IPS DF 6.9 (cell line): Measurements from ENCODE around the gene RPL7L1.

Source experiments
- DNase-seq: peaks from one replicate; pipeline ENCODE4 v3.0.0-alpha.2; 2013; ENCODE audit warnings: low read depth, low spot score
- H3K27ac ChIP-seq: one replicate; pipeline ENCODE4 v1.5.1; 2013; ENCODE audit warnings: low read length, control low read depth
- H3K27me3 ChIP-seq: 2 replicates; pipeline ENCODE4 v1.6.1; 2013; ENCODE audit warnings: mild to moderate bottlenecking, low read length; ENCODE audit not compliant: control insufficient read depth, insufficient read depth
- H3K36me3 ChIP-seq: 2 replicates; pipeline ENCODE4 v1.6.1; 2013; ENCODE audit warnings: low read length; ENCODE audit not compliant: control insufficient read depth, insufficient read depth
- H3K4me1 ChIP-seq: 2 replicates; pipeline ENCODE4 v1.6.1; 2013; ENCODE audit warnings: low read length; ENCODE audit not compliant: control insufficient read depth, insufficient read depth
- H3K4me3 ChIP-seq: 2 replicates; pipeline ENCODE4 v1.5.1; 2013; ENCODE audit warnings: mild to moderate bottlenecking, low read length
- H3K9me3 ChIP-seq: 2 replicates; pipeline ENCODE4 v1.6.1; 2013; ENCODE audit warnings: low read length, inconsistent platforms; ENCODE audit not compliant: control insufficient read depth, insufficient read depth
- WGBS: extraction: QIAGEN DNeasy Blood & Tissue Kit; methylation state at CpG from one replicate; pipeline ENCODE4 v1.1.7; 2013; ENCODE audit warnings: mixed read lengths, missing lambda C conversion rate; ENCODE audit not compliant: insufficient read length, insufficient coverage; 5-methylcytosine and 5-hydroxymethylcytosine counted together

Gene RPL7L1

DNA sequence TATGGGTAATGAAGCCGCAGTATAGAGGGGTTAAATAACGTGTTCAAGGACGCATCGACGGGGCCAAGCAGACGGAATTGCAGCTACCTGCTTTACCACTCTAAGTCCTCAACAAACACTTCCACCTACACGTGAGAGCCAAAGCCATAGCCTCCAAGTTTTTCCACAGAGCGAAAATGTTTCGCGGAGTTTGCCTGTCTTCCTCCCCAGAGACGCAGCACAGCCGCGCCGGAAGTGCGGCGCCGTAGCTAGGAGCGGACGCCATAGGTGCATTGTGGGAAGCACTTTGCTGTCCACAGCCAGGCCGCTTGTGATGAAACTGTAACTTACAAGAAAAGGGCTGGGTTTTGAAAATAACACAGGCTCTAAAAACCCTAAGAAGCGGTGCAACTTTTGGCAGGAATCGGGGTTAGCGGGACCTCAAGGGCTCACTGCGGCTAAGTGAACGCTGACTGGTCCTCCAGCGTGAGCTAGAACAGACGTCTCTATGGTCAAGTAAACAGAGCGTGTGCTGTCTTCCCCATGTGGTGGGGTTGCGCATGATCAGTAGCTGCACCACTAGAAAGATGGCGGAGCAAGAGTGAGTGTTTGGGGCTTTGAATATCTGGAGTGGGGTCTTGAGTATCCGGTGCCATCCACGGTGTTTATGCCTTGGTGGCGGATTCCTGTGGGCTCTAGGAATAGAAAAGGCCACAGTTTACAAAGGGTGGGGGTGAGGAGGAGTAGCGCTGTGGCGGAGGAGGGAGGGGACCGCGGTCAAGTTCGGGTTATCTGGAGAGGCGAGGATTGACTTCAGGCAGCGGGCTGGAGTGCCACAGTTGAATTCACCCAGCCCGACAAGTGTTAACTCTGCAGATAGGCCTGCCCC, at the start of gene RPL7L1:
Gene RPL7L1, plus strand, starts transcription at position 245 of the 868 bp plus-strand sequence. Its CDS starts 295 bp downstream, at position 540.
- H3K9me3 ChIP-seq = no peaks in the 10 kb centered on the region
- peaks cover 12% of the 10 kb centered on the region for H3K36me3 ChIP-seq
- WGBS = no CpG with 5 or more reads among the region's 41 CpGs
- DNase-seq = peak; percentile 48
- H3K27ac ChIP-seq = no peak within 1 kb of the TSS
- no peaks in the 10 kb centered on the region for H3K4me1 ChIP-seq
- peak within 1 kb of the TSS; percentile 78; the same call in 1 of the 2 replicates for H3K4me3 ChIP-seq
- H3K27me3 ChIP-seq = no peaks in the 10 kb centered on the region

DNA sequence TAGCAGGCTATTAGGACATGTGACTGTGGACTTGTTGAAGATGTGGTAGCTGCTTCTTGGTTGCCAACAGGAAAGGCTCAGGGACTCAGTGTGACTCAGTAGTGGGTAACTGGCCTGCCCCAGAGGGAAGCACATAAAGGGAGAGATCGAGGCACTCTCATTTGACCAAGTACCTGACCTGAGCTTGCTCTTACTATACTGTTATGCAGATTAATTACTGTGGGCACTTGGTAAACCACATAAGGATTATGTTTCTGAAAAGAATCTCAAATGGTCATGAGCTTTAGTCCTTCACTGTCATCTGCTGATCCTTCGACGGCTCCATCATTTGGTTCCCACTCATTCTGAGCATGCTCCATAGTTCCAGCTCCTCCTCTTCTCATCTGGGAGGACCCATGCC, 48.2 kb upstream of the RPL7L1 start:
- H3K27me3 ChIP-seq = no peaks in the 10 kb centered on the region
- DNase-seq = no peak
- no peaks in the 10 kb centered on the region for H3K4me1 ChIP-seq
- H3K4me3 ChIP-seq = no peak overlapping the region
- WGBS = no CpG with 5 or more reads among the region's 3 CpGs
- H3K36me3 ChIP-seq = peaks cover 17% of the 10 kb centered on the region
- no peak overlapping the region for H3K27ac ChIP-seq
- H3K9me3 ChIP-seq = no peaks in the 10 kb centered on the region

DNA sequence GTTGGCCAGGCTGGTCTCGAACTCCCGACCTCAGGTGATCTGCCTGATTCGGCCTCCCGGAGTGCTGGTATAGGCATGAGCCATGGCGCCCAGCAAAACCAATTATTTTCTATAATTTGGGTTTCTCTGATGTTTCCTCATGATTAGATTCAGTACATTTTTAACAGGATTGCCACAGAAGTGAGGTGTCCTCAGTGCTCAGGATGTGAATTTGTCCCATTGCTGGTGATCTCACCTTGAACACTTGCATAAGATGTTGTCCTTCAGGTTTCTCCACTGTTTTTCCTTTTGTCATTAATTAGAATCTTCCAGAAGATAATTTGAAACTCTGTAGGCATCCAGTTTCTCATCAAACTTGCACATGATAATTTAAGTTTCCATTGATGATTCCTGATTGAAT, 45.4 kb upstream of the RPL7L1 start:
- H3K9me3 ChIP-seq = no peaks in the 10 kb centered on the region
- no peak overlapping the region for H3K4me3 ChIP-seq
- H3K4me1 ChIP-seq = no peaks in the 10 kb centered on the region
- no peaks in the 10 kb centered on the region for H3K27me3 ChIP-seq
- H3K27ac ChIP-seq = no peak overlapping the region
- peaks cover 10% of the 10 kb centered on the region for H3K36me3 ChIP-seq
- DNase-seq = no peak
- no CpG with 5 or more reads among the region's 5 CpGs for WGBS

DNA sequence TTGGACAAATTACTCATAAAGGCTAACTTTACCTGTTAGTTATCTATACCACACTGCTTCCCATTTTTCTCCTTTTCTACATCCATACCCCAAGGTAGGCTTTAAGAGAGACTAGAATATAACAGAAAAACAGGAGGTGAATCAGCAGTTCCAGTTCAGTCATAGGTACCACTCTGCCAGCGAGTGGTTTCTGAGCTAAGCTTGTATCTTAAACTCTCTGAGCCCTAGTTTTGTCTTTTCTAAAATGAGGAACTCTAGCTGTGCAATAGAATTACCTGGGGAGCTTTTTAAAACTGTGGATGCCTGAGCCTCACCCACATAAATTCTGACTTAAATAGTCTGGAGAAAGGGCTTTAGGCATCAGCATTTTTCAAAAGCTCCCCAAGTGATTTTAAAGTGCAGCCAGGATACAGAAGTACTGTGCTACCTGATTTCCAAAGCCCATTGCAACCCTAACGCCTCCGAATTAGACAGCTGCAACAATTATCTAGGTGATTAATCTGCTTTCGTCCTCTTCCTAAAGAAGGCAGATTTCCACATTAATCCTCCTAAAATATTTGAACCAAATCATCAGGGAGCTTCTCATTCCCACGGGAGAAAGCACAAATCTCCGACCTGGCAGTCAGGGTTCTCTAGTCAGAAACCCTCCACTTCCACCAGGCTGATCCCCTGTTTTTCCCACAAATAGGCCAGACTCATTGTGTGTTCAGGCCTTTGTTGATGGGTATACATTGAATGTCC, 37.4 kb upstream of the RPL7L1 start:
- Histone ChIP-seq H3K4me1 (no peaks in the 10 kb centered on the region), H3K4me3 (no peak overlapping the region), H3K9me3 (no peaks in the 10 kb centered on the region), H3K27me3 (no peaks in the 10 kb centered on the region), H3K27ac (no peak overlapping the region), H3K36me3 (no peaks in the 10 kb centered on the region)
- WGBS = no CpG with 5 or more reads among the region's 6 CpGs
- DNase-seq = no peak

DNA sequence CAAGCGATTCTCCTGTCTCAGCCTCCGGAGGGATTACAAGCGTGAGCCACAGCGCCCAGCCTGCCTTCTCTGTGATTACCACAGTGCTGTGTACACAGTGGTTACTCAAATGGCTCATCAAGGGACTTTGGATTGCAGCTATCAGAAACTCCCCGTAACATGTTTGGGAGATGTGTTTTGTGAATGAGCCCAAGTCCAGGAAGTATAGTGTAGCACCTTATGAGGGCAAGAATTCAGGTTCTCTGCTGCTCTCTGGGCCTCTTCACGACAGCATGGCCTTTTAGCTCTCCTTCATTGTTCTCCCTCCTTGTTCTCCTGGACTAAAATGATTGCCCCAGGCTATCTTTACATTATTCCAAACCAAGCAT, 34.1 kb upstream of the RPL7L1 start:
- no peaks in the 10 kb centered on the region for H3K36me3 ChIP-seq
- H3K9me3 ChIP-seq = no peaks in the 10 kb centered on the region
- no peak overlapping the region for H3K4me3 ChIP-seq
- WGBS = no CpG with 5 or more reads among the region's 6 CpGs
- H3K4me1 ChIP-seq = no peaks in the 10 kb centered on the region
- H3K27ac ChIP-seq = no peak overlapping the region
- no peak for DNase-seq
- no peaks in the 10 kb centered on the region for H3K27me3 ChIP-seq

DNA sequence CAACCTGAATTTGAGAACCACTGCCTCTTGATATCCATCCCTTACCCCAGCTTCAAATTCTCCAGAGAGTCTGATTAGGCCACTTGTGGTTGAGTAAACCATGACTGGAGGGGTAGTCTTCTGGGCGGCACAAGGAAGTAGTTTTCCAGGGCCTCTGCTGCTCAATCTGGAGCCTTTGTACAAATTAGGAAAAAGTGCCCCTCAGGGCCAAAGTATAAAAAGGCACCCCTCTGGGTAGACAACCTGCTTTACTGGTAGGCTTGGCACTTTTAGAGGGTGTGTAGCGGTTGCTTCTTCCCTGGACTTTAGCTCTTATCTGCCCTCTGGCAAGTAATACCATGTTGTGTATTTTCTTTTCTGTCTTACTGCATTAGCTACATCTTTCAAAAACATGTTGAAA, 32.9 kb upstream of the RPL7L1 start:
- no CpG with 5 or more reads among the region's 2 CpGs for WGBS
- no peak for DNase-seq
- Histone ChIP-seq H3K27me3 (no peaks in the 10 kb centered on the region), H3K4me3 (no peak overlapping the region), H3K4me1 (no peaks in the 10 kb centered on the region), H3K9me3 (no peaks in the 10 kb centered on the region), H3K36me3 (no peaks in the 10 kb centered on the region), H3K27ac (no peak overlapping the region)

DNA sequence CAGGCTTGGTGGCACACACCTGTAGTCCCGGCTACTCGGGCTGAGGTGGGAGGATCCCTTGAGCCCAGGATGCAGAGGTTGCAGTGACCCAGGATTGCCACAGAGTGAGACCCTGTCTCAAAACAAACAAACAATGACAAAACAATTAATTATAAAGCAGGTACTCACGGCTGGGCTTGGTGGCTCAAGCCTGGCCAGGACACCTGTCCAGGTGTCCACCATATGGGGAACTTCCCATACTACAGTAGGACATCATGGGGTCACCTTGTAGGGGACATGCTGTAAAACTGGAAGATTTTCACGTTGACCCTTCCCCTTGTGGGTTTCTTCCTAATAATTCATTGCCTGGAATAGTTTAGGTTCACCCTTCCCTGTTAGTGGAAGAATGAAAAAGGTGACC, 30.7 kb upstream of the RPL7L1 start:
- DNase-seq = no peak
- WGBS = no CpG with 5 or more reads among the region's 4 CpGs
- no peaks in the 10 kb centered on the region for H3K4me1 ChIP-seq
- no peaks in the 10 kb centered on the region for H3K36me3 ChIP-seq
- no peak overlapping the region for H3K4me3 ChIP-seq
- H3K9me3 ChIP-seq = no peaks in the 10 kb centered on the region
- H3K27me3 ChIP-seq = no peaks in the 10 kb centered on the region
- H3K27ac ChIP-seq = no peak overlapping the region

DNA sequence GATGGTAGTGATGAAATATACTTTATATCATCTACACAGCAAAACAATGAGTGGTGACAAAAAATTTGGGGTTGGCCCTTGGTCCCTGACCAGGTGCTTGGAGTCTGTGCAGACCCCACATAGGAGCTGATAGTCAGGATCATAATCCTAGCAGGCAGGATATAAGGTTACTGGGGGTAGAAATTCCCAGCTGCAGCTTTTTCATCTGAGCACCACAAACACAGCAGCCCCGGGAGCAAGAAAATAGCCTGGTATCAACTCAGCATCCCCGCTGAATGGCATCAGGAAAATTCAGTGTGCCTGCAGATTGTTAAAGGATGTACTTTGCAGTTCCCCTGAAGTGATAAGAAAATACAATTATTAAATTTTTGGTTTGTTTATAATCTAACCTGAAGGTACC, 27.8 kb upstream of the RPL7L1 start:
- no peak for DNase-seq
- H3K4me3 ChIP-seq = no peak overlapping the region
- H3K4me1 ChIP-seq = no peaks in the 10 kb centered on the region
- H3K27me3 ChIP-seq = no peaks in the 10 kb centered on the region
- H3K27ac ChIP-seq = no peak overlapping the region
- WGBS = no CpG with 5 or more reads among the region's 2 CpGs
- no peaks in the 10 kb centered on the region for H3K9me3 ChIP-seq
- peaks cover 2% of the 10 kb centered on the region; the same call in 1 of the 2 replicates for H3K36me3 ChIP-seq

DNA sequence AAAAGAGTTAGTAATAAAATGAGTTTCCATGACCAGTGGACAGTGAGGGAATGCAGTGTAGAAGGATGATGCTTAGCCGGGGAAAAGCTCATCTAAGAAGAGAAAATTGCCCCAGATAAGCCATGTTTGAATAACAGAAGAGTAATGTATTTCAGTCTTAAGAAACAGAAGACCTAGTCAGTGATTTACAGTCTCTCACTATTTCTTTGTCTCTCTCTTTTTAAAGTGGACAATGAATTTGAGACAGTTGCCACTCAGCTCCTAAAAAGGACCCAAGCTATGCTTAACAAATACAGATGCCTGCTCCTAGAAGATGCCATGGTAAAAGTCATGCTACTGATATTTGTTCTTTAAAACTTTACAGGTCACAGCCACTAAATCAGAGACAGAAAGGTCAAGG, 19.4 kb upstream of the RPL7L1 start:
- Histone ChIP-seq H3K4me1 (no peaks in the 10 kb centered on the region), H3K27ac (no peak overlapping the region), H3K9me3 (no peaks in the 10 kb centered on the region), H3K27me3 (no peaks in the 10 kb centered on the region), H3K36me3 (peaks cover 16% of the 10 kb centered on the region; the same call in 1 of the 2 replicates), H3K4me3 (no peak overlapping the region)
- WGBS = no CpG with 5 or more reads among the region's 1 CpG
- no peak for DNase-seq

DNA sequence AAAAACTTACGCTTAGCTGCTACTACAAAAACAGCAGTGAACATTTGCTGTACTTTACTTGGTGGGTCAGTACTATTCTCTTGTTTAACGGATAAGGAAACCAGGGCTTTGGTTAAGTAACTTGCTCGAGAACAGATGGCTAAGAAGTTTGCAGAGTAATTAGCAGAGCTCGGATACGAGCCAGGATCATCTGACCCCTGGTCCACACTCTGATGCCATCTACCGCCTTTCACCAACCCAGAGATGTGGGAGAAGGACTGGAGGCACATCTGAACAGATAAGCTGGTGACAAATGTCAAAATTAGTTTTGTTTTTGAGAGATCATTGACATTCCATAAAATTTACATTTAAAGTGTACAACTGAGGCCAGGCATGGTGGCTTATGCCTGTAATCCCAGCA, 18.9 kb upstream of the RPL7L1 start:
- H3K27me3 ChIP-seq = no peaks in the 10 kb centered on the region
- no peak overlapping the region for H3K4me3 ChIP-seq
- no peak for DNase-seq
- H3K4me1 ChIP-seq = no peaks in the 10 kb centered on the region
- no peaks in the 10 kb centered on the region for H3K9me3 ChIP-seq
- H3K36me3 ChIP-seq = peaks cover 14% of the 10 kb centered on the region; the same call in 1 of the 2 replicates
- WGBS = no CpG with 5 or more reads among the region's 6 CpGs
- no peak overlapping the region for H3K27ac ChIP-seq
